ENCODE results near the gene NLE1. TPM values are rescaled to one million over a fixed set of nuclear protein-coding genes. Genes with fewer than 3 reads are reported as not detected.
"Not testable (repeated sequence)": the region's sequence is repeated elsewhere in the genome, so short reads cannot be mapped to it uniquely, and the experiment has no call there.

NLE1 gene
- polyA plus RNA-seq, 1 donor: 14.1 TPM

- H3K36me3 ChIP-seq (ENCODE audit: control insufficient read depth, insufficient read depth, low read length): no peaks in the 10 kb centered on the region
- no peak overlapping the region for H3K27ac ChIP-seq (ENCODE audit: low read length)
- H3K4me1 ChIP-seq (ENCODE audit: control insufficient read depth, insufficient read depth, low read length): no peaks in the 10 kb centered on the region
- no peaks in the 10 kb centered on the region for H3K9me3 ChIP-seq (ENCODE audit: control insufficient read depth, low read depth, low read length)
- H3K27me3 ChIP-seq (ENCODE audit: control insufficient read depth, insufficient read depth, low read length): no peaks in the 10 kb centered on the region
- no CpG with 5 or more reads among the region's 8 CpGs for WGBS (ENCODE audit: insufficient coverage, low lambda C conversion rate)
- DNase-seq: no peak
- H3K4me3 ChIP-seq (ENCODE audit: low read length): no peak overlapping the region
Observed at GRCh38 chr17:35176897-35177296, 34.8 kb upstream of the NLE1 start.

- Histone ChIP-seq H3K4me3 (ENCODE audit: low read length) (no peak overlapping the region), H3K27me3 (ENCODE audit: control insufficient read depth, insufficient read depth, low read length) (no peaks in the 10 kb centered on the region), H3K27ac (ENCODE audit: low read length) (no peak overlapping the region), H3K9me3 (ENCODE audit: control insufficient read depth, low read depth, low read length) (no peaks in the 10 kb centered on the region), H3K36me3 (ENCODE audit: control insufficient read depth, insufficient read depth, low read length) (no peaks in the 10 kb centered on the region), H3K4me1 (ENCODE audit: control insufficient read depth, insufficient read depth, low read length) (no peaks in the 10 kb centered on the region)
- no CpG with 5 or more reads among the region's 9 CpGs for WGBS (ENCODE audit: insufficient coverage, low lambda C conversion rate)
- DNase-seq: no peak
Observed at GRCh38 chr17:35175638-35176415, 33.7 kb upstream of the NLE1 start.

GRCh38 chr17:35174835-35175334, 32.8 kb upstream of the NLE1 start:
- WGBS (ENCODE audit: insufficient coverage, low lambda C conversion rate): 100% methylated on average over 1 of the region's 2 CpGs
- DNase-seq: no peak
- Histone ChIP-seq H3K4me3 (ENCODE audit: low read length) (no peak overlapping the region), H3K4me1 (ENCODE audit: control insufficient read depth, insufficient read depth, low read length) (no peaks in the 10 kb centered on the region), H3K27me3 (ENCODE audit: control insufficient read depth, insufficient read depth, low read length) (no peaks in the 10 kb centered on the region), H3K9me3 (ENCODE audit: control insufficient read depth, low read depth, low read length) (no peaks in the 10 kb centered on the region), H3K27ac (ENCODE audit: low read length) (no peak overlapping the region), H3K36me3 (ENCODE audit: control insufficient read depth, insufficient read depth, low read length) (no peaks in the 10 kb centered on the region)

GRCh38 chr17:35172321-35172720, 30.2 kb upstream of the NLE1 start:
- not testable (repeated sequence) for H3K27ac ChIP-seq (ENCODE audit: low read length); H3K9me3 ChIP-seq (ENCODE audit: control insufficient read depth, low read depth, low read length); DNase-seq; H3K4me3 ChIP-seq (ENCODE audit: low read length); H3K4me1 ChIP-seq (ENCODE audit: control insufficient read depth, insufficient read depth, low read length); H3K36me3 ChIP-seq (ENCODE audit: control insufficient read depth, insufficient read depth, low read length); H3K27me3 ChIP-seq (ENCODE audit: control insufficient read depth, insufficient read depth, low read length)
- WGBS (ENCODE audit: insufficient coverage, low lambda C conversion rate): no CpG with 5 or more reads among the region's 3 CpGs

GRCh38 chr17:35171834-35172233, 29.7 kb upstream of the NLE1 start:
- WGBS (ENCODE audit: insufficient coverage, low lambda C conversion rate): 86% methylated on average over 2 of the region's 2 CpGs
- H3K9me3 ChIP-seq (ENCODE audit: control insufficient read depth, low read depth, low read length): no peaks in the 10 kb centered on the region
- H3K36me3 ChIP-seq (ENCODE audit: control insufficient read depth, insufficient read depth, low read length): no peaks in the 10 kb centered on the region
- H3K4me1 ChIP-seq (ENCODE audit: control insufficient read depth, insufficient read depth, low read length): no peaks in the 10 kb centered on the region
- H3K4me3 ChIP-seq (ENCODE audit: low read length): no peak overlapping the region
- no peak overlapping the region for H3K27ac ChIP-seq (ENCODE audit: low read length)
- H3K27me3 ChIP-seq (ENCODE audit: control insufficient read depth, insufficient read depth, low read length): no peaks in the 10 kb centered on the region
- no peak for DNase-seq

GRCh38 chr17:35170968-35171771, 29.1 kb upstream of the NLE1 start:
- Histone ChIP-seq H3K36me3 (ENCODE audit: control insufficient read depth, insufficient read depth, low read length) (no peaks in the 10 kb centered on the region), H3K4me1 (ENCODE audit: control insufficient read depth, insufficient read depth, low read length) (no peaks in the 10 kb centered on the region), H3K4me3 (ENCODE audit: low read length) (no peak overlapping the region), H3K27ac (ENCODE audit: low read length) (no peak overlapping the region), H3K27me3 (ENCODE audit: control insufficient read depth, insufficient read depth, low read length) (no peaks in the 10 kb centered on the region), H3K9me3 (ENCODE audit: control insufficient read depth, low read depth, low read length) (no peaks in the 10 kb centered on the region)
- no peak for DNase-seq
- no CpG with 5 or more reads among the region's 18 CpGs for WGBS (ENCODE audit: insufficient coverage, low lambda C conversion rate)

- Histone ChIP-seq H3K4me3 (ENCODE audit: low read length) (no peak overlapping the region), H3K27ac (ENCODE audit: low read length) (no peak overlapping the region), H3K27me3 (ENCODE audit: control insufficient read depth, insufficient read depth, low read length) (no peaks in the 10 kb centered on the region), H3K4me1 (ENCODE audit: control insufficient read depth, insufficient read depth, low read length) (no peaks in the 10 kb centered on the region), H3K9me3 (ENCODE audit: control insufficient read depth, low read depth, low read length) (no peaks in the 10 kb centered on the region), H3K36me3 (ENCODE audit: control insufficient read depth, insufficient read depth, low read length) (no peaks in the 10 kb centered on the region)
- DNase-seq: no peak
- no CpG with 5 or more reads among the region's 17 CpGs for WGBS (ENCODE audit: insufficient coverage, low lambda C conversion rate)
Observed at GRCh38 chr17:35169835-35170363, 27.8 kb upstream of the NLE1 start.

GRCh38 chr17:35167666-35168065, 25.6 kb upstream of the NLE1 start:
- H3K4me1 ChIP-seq (ENCODE audit: control insufficient read depth, insufficient read depth, low read length): no peaks in the 10 kb centered on the region
- no CpG with 5 or more reads among the region's 1 CpG for WGBS (ENCODE audit: insufficient coverage, low lambda C conversion rate)
- no peak overlapping the region for H3K4me3 ChIP-seq (ENCODE audit: low read length)
- H3K36me3 ChIP-seq (ENCODE audit: control insufficient read depth, insufficient read depth, low read length): no peaks in the 10 kb centered on the region
- DNase-seq: no peak
- H3K27me3 ChIP-seq (ENCODE audit: control insufficient read depth, insufficient read depth, low read length): peaks cover 2% of the 10 kb centered on the region
- H3K27ac ChIP-seq (ENCODE audit: low read length): no peak overlapping the region
- H3K9me3 ChIP-seq (ENCODE audit: control insufficient read depth, low read depth, low read length): no peaks in the 10 kb centered on the region

- Histone ChIP-seq H3K27ac (ENCODE audit: low read length) (no peak overlapping the region), H3K36me3 (ENCODE audit: control insufficient read depth, insufficient read depth, low read length) (no peaks in the 10 kb centered on the region), H3K27me3 (ENCODE audit: control insufficient read depth, insufficient read depth, low read length) (peaks cover 2% of the 10 kb centered on the region), H3K4me1 (ENCODE audit: control insufficient read depth, insufficient read depth, low read length) (no peaks in the 10 kb centered on the region), H3K9me3 (ENCODE audit: control insufficient read depth, low read depth, low read length) (no peaks in the 10 kb centered on the region), H3K4me3 (ENCODE audit: low read length) (no peak overlapping the region)
- DNase-seq: no peak
- WGBS (ENCODE audit: insufficient coverage, low lambda C conversion rate): no CpG with 5 or more reads among the region's 3 CpGs
Observed at GRCh38 chr17:35167046-35167445, 24.9 kb upstream of the NLE1 start.

- no peak overlapping the region for H3K27ac ChIP-seq (ENCODE audit: low read length)
- WGBS (ENCODE audit: insufficient coverage, low lambda C conversion rate): no CpG with 5 or more reads among the region's 5 CpGs
- H3K9me3 ChIP-seq (ENCODE audit: control insufficient read depth, low read depth, low read length): no peaks in the 10 kb centered on the region
- H3K27me3 ChIP-seq (ENCODE audit: control insufficient read depth, insufficient read depth, low read length): peaks cover 2% of the 10 kb centered on the region
- DNase-seq: no peak
- no peaks in the 10 kb centered on the region for H3K36me3 ChIP-seq (ENCODE audit: control insufficient read depth, insufficient read depth, low read length)
- no peak overlapping the region for H3K4me3 ChIP-seq (ENCODE audit: low read length)
- no peaks in the 10 kb centered on the region for H3K4me1 ChIP-seq (ENCODE audit: control insufficient read depth, insufficient read depth, low read length)
Observed at GRCh38 chr17:35166526-35166925, 24.4 kb upstream of the NLE1 start.

Data from large intestine (tissue), 3 donors.